Sigmoid colon (tissue), 7 donors: ENCODE measurements around the gene FLNA. TPM values are rescaled to one million over a fixed set of nuclear protein-coding genes. Genes with fewer than 3 reads are reported as not detected.
"Not testable (repeated sequence)": the region's sequence is repeated elsewhere in the genome, so short reads cannot be mapped to it uniquely, and the experiment has no call there.

Experiments used
- DNase-seq: peaks from one replicate; pipeline ENCODE4 v3.0.0-alpha.2; 2019
- H3K27ac ChIP-seq, 4 donors: fragments of 200-600 bp; sonication (generic); one replicate each; pipeline ENCODE4 v1.5.1; 2016 to 2019; ENCODE audit warnings: mild to moderate bottlenecking in 1 of 4
- H3K27me3 ChIP-seq, 3 donors: fragments of 200-600 bp; sonication (generic); one replicate each; pipeline ENCODE4 v1.5.1; 2019; ENCODE audit warnings: mild to moderate bottlenecking in 1 of 3
- H3K36me3 ChIP-seq, 4 donors: fragments of 200-600 bp; sonication (generic); one replicate each; pipeline ENCODE4 v1.5.1; 2016 to 2019
- H3K4me1 ChIP-seq, 4 donors: fragments of 200-600 bp; sonication (generic); one replicate each; pipeline ENCODE4 v1.5.1; 2017 to 2019
- H3K4me3 ChIP-seq, 4 donors: fragments of 200-600 bp; sonication (generic); one replicate each; pipeline ENCODE4 v1.5.1; 2017 to 2019; ENCODE audit warnings: mild to moderate bottlenecking in 2 of 4, moderate library complexity in 1 of 4
- H3K9me3 ChIP-seq, 4 donors: fragments of 200-600 bp in 3 of 4; sonication (generic) in 3 of 4; one replicate each; pipeline versions ENCODE4 v1.5.1 to v1.6.1; 2013 to 2019
- EP300 ChIP-seq, 4 donors: sonication (generic); formaldehyde crosslinking; IDR thresholded peaks; one replicate each; pipeline ENCODE4 v1.6.1; 2017; ENCODE audit warnings: antibody characterized with exemption in 4 of 4
- POLR2A ChIP-seq, 2 donors: fragments of 450-650 bp; IDR thresholded peaks; one replicate each; pipeline ENCODE4 v1.6.1; 2016; ENCODE audit warnings: antibody characterized with exemption in 2 of 2, mild to moderate bottlenecking in 2 of 2, moderate library complexity in 2 of 2
- POLR2AphosphoS5 ChIP-seq, 4 donors: sonication (generic); formaldehyde crosslinking; IDR thresholded peaks; one replicate each; pipeline ENCODE4 v1.6.1; 2017; ENCODE audit warnings: antibody characterized with exemption in 4 of 4
- WGBS, 2 donors: extraction: QIAGEN DNeasy Blood & Tissue Kit; methylation state at CpG; one replicate each; pipeline ENCODE4 v1.1.7; 2013; 5-methylcytosine and 5-hydroxymethylcytosine counted together
- intact Hi-C: fragments of 100-400 bp; cut with DNase I; formaldehyde crosslinking; loops from one replicate; pipeline ENCODE4 v1.15.1; 2023
- polyA plus RNA-seq, 3 donors: library from polyadenylated mRNA; stranded (reverse); fragments of 200-250 nt; gene quantifications; one replicate each; pipeline ENCODE4 v1.2.3, GENCODE V29; 2013
- total RNA-seq, 4 donors: library from RNA; depleted of rRNA; stranded (reverse); fragments of >200 nt; gene quantifications; one replicate each; pipeline ENCODE4 v1.1.0, GENCODE V29; 2016
- TF ChIP-seq, protein P1 (sequence below), 4 experiments: fragments of 450-650 bp in 3 of 4; fragments of 200-600 bp in 1 of 4; IDR thresholded peaks; one replicate each; pipeline ENCODE4 v1.5.1; 2016 to 2019; ENCODE audit warnings: antibody characterized with exemption in 4 of 4, mild to moderate bottlenecking in 3 of 4, moderate library complexity in 2 of 4
- donor health status: healthy with polysubstance abuse.
- donor health status: Bipolar disorder and iron deficiency.
- donor health status: healthy.

The FLNA gene
- total and polyA plus RNA-seq, 7 donors = 27.0 to 9,435 (median 2,494) TPM

DNA sequence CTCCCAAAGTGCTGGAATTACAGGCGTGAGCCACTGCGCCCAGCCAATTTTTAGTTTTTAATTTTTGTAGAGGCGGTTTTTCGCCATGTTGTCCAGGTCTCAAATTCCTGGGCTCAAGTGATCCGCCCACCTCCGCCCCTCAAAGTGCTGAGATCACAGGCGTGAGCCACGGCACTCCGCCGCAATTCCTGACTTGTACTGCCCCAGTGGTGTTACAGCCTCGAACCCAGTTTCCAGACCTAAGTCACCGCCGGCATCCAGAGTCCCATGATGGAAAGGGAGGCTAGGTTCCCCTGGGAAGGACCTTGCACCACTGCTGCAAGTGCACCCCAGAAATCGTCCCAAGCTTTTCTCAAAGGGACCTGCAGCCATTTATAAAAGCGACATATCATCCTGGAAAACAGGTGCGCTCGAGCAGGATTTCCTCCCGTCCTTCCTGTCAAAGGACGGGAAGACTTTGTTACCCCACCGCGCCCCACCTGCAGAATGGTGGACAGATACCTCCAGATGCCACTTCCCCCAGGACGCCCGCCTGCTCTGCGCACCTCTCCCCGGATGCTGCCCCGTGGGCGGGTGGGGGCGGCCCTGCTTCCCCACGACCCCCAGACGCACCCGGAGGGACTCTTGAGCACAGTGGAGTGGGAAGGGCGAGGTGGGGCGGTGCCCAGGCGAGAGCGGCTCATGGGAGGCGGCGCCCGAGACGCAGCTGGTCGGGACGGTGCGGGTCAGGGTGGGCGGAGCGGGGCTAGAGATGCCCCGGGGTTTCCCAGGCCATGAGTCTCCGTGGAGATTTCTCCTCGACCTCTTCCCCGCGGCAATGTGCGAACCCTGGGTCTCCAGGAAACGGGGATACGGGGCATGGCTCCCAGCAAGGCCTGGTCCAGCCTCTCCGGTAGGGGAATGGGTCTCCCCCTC lies 22.8 kb upstream of the FLNA start:
- H3K27ac ChIP-seq = peak overlapping the region; percentile 95 to 98 (median 97)
- TF ChIP-seq, protein P1, sequence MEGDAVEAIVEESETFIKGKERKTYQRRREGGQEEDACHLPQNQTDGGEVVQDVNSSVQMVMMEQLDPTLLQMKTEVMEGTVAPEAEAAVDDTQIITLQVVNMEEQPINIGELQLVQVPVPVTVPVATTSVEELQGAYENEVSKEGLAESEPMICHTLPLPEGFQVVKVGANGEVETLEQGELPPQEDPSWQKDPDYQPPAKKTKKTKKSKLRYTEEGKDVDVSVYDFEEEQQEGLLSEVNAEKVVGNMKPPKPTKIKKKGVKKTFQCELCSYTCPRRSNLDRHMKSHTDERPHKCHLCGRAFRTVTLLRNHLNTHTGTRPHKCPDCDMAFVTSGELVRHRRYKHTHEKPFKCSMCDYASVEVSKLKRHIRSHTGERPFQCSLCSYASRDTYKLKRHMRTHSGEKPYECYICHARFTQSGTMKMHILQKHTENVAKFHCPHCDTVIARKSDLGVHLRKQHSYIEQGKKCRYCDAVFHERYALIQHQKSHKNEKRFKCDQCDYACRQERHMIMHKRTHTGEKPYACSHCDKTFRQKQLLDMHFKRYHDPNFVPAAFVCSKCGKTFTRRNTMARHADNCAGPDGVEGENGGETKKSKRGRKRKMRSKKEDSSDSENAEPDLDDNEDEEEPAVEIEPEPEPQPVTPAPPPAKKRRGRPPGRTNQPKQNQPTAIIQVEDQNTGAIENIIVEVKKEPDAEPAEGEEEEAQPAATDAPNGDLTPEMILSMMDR (IDR thresholded peaks at IDR 0.05) = no peak
- TF ChIP-seq POLR2AphosphoS5 (IDR thresholded peaks at IDR 0.05) = peak; percentile 12 to 70 (median 46)
- TF ChIP-seq POLR2A (IDR thresholded peaks at IDR 0.05) = peak in 1 of 2 donors; percentile 30
- no peak for TF ChIP-seq EP300 (IDR thresholded peaks at IDR 0.05)
- H3K9me3 ChIP-seq = no peaks in the 10 kb centered on the region
- peak overlapping the region; percentile 38 to 80 (median 62) for H3K4me3 ChIP-seq
- H3K27me3 ChIP-seq = no peaks in the 10 kb centered on the region
- 3 to 5% methylated on average over 53 of the region's 53 CpGs for WGBS, 2 donors
- H3K36me3 ChIP-seq = peaks cover 11 to 22% (median 14%) of the 10 kb centered on the region in 4 donors
- H3K4me1 ChIP-seq = peaks cover 0 to 20% (median 13%) of the 10 kb centered on the region in 4 donors
- peak; percentile 90 for DNase-seq
- intact Hi-C loops = loop anchor here (5.0 kb wide), 1 partner anchor 90 kb away; the partner anchor contains the start of gene UBL4A

DNA sequence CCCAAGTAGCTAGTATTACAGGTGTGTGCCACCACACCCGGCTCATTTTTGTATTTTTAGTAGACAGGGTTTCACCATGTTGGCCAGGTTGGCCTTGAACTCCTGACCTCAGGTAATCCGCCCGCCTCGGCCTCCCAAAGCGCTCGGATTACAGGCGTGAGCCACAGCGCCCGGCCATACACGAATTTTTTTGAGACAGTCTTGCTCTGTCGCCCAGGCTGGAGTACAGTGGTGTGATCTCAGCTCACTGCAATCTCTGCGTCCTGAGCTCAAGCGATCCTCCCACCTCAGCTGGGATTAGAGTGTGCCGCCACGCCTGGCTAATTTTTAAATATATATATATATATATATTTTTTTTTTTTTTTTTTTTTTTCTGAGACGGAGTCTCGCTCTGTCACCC lies 21.9 kb upstream of the FLNA start:
- not testable (repeated sequence) for DNase-seq, H3K4me3 ChIP-seq, H3K9me3 ChIP-seq, H3K27me3 ChIP-seq
- Histone ChIP-seq H3K36me3 (peaks cover 11 to 22% (median 14%) of the 10 kb centered on the region in 4 donors), H3K27ac (peak overlapping the region; percentile 95 to 98 (median 97)), H3K4me1 (peaks cover 0 to 20% (median 13%) of the 10 kb centered on the region in 4 donors)
- 88 to 93% methylated on average over 17 of the region's 17 CpGs for WGBS, 2 donors
- intact Hi-C loops = loop anchor here (5.0 kb wide), 1 partner anchor 91 kb away; the partner anchor contains the start of gene UBL4A

DNA sequence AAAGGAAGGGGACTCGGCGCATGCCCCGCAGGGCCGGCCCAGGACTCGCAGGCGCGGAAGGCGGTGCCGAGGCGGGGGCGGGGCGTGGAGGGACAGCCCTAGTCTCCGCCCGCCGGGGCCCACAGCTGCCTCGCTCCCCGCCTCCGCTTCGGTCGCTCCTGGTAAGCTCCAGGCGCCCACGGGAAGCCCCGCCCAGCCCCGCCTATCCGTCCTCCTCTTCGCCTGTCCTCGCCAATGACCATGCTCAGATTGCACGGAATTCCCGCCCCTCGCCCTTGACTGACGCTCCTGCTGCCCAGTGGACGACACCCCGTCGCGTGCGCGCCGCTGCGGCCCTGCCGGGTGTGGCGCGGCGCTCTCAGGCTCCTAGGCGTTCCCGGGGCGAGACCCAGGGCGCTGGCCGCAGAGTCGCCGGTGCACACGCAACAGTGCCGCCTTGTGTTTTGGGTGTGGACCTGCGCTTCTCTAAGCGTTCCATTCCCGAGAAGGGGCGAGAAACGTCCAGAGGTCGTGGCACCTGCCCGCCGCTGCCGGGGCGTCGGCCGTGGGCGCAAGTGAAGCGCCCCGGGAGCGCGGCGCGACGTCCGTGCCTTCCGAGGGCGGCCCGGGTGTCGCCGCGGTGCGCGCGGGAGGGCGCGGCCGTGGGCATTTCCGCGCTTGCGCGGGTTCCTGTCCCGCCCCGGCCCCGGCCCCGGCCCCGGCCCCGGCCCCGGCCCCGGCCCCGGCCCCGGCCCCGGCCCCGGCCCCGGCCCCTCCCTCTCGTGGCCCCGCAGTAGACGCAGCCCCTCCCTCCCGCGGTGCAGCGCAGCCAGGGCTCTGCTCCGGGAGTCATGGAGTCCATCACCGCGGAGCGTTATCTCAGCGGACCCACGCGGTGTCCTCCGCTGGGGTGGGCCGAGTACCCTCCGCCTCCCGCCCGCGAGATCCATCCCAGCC lies 15.6 kb upstream of the FLNA start:
- 1% methylated on average over 20 to 41 of the region's 121 CpGs for whole genome bisulfite sequencing, 2 donors
- H3K4me1 ChIP-seq, H3K9me3 ChIP-seq, H3K27me3 ChIP-seq, intact Hi-C loops, H3K36me3 ChIP-seq: not testable (repeated sequence)
- DNase-seq = peak; percentile 48
- Histone ChIP-seq H3K27ac (peak overlapping the region; percentile 59 to 72 (median 62)), H3K4me3 (peak overlapping the region in 2 of 4 donors; percentile 18 to 29)

DNA sequence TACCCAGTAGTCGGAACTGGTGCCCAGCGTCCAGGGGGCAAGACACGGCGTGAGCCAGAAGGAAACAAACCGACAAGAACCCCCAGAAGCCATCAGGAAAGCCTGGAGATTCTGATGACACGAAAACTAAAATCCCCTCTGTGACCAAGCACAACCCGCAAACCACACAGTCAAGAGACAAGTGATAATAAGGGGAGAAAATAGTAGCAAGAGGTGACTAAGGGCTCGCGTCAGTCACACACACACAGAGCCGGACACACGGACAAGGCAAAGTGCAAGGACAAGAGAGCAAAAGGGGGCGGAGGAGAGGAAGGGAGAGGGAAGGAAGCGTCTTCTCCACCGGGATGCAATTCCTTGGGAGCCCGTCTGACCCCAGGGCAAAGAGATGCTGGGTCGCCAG lies 14.2 kb upstream of the FLNA start:
- no CpG with 5 or more reads among the region's 16 CpGs for WGBS, 2 donors
- H3K36me3 ChIP-seq, H3K27me3 ChIP-seq, H3K27ac ChIP-seq, intact Hi-C loops, DNase-seq, H3K4me3 ChIP-seq, H3K9me3 ChIP-seq: not testable (repeated sequence)
- peaks cover 0 to 11% (median 6%) of the 10 kb centered on the region in 4 donors for H3K4me1 ChIP-seq

DNA sequence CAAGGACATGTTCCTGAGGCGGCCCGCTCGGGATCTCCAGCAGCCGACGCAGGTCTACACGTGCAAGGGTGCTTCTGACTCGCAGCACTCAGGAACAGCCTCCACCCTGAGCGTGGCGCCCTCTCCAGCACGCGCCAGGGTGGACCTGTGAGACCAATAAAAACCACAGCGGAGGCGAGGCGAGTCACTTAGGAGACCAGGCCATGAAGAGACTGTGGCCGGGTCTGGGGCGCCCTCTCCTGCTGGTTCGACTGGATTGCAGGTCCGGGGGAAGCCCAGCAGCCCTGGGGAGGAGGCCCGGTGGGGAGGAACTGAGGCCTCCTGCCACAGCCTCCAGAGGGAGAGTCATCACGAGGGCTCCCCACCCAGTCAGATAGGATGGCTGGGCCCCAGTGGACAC lies 13.7 kb upstream of the FLNA start:
- WGBS, 2 donors = no CpG with 5 or more reads among the region's 20 CpGs
- H3K9me3 ChIP-seq, H3K27me3 ChIP-seq, H3K36me3 ChIP-seq, DNase-seq, H3K27ac ChIP-seq, intact Hi-C loops, H3K4me3 ChIP-seq: not testable (repeated sequence)
- H3K4me1 ChIP-seq = peaks cover 0 to 16% (median 10%) of the 10 kb centered on the region in 4 donors

DNA sequence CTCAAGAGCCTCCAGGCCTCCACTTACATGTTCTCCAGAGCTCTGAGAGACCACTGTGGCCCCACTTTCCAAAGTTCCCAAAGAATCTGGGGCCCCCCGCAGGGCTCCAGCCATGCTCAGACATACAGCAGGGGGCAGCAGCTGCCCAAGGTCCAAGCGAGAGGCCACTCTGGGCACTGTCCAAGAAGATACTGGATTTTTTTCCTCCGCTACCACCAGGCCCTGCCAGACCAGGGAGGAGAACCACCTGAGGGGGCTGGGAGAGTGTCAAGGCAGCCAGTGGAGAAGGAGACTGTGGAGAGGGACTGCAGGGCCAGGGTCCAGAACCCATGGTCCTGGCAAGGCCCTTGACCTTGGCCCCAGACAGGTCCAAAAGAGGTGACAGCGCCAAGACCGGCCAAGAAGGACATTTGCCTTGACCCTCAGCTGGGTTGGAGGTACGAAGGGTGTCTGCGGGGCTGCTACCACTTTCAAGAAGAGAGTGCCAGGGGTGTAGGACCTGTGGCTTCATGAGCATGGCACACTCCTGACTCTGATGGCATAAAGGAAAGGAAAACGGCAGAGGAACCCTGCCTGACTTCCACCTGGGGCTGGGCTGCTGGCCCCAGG lies 10.0 kb upstream of the FLNA start:
- Histone ChIP-seq H3K4me3 (no peak overlapping the region), H3K27ac (peak overlapping the region in 3 of 4 donors; percentile 53 to 100 (median 62)), H3K4me1 (peaks cover 0 to 33% (median 23%) of the 10 kb centered on the region in 4 donors), H3K9me3 (no peaks in the 10 kb centered on the region), H3K36me3 (peaks cover 0 to 4% (median 0%) of the 10 kb centered on the region in 4 donors), H3K27me3 (no peaks in the 10 kb centered on the region)
- TF ChIP-seq POLR2AphosphoS5 (IDR thresholded peaks at IDR 0.05) = no peak
- TF ChIP-seq, protein P1 (IDR thresholded peaks at IDR 0.05) = peak in 2 of 4 experiments; percentile 7 to 29
- WGBS, 2 donors = 54 to 72% methylated on average over 8 of the region's 8 CpGs
- intact Hi-C loops = no loop called here
- peak; percentile 64 for DNase-seq
